HG02571 (cell line): ENCODE data around the gene TEX38.
"Not testable (repeated sequence)": the region's sequence is repeated elsewhere in the genome, so short reads cannot be mapped to it uniquely, and the experiment has no call there.

Experiments
- ATAC-seq: cut with Tn5 transposase; IDR thresholded peaks from one replicate; pipeline ENCODE4 v1.9.1; 2021; ENCODE audit warnings: mild to moderate bottlenecking, moderate library complexity; ENCODE audit not compliant: unreplicated experiment

The TEX38 gene

GRCh38 chr1:46654698-46655097 lies 17.0 kb upstream of the TEX38 start:
- not testable (repeated sequence) for ATAC-seq

GRCh38 chr1:46655848-46656247 lies 15.8 kb upstream of the TEX38 start:
- ATAC-seq: no peak

GRCh38 chr1:46656643-46657042 lies 15.0 kb upstream of the TEX38 start:
- ATAC-seq: no peak

- ATAC-seq: no peak
Measured at GRCh38 chr1:46657775-46658174, 13.9 kb upstream of the TEX38 start.

GRCh38 chr1:46659307-46659870 lies 12.3 kb upstream of the TEX38 start:
- no peak for ATAC-seq

GRCh38 chr1:46660116-46660515 lies 11.5 kb upstream of the TEX38 start:
- peak; percentile 61 for ATAC-seq

- ATAC-seq: not testable (repeated sequence)
Measured at GRCh38 chr1:46662919-46663318, 8.7 kb upstream of the TEX38 start.

- no peak for ATAC-seq
Measured at GRCh38 chr1:46665983-46666382, 5.7 kb upstream of the TEX38 start.

- peak; percentile 67 for ATAC-seq
Measured at GRCh38 chr1:46667782-46668760, 3.6 kb upstream of the TEX38 start, which contains the start of gene ATPAF1. TSS of gene ATPAF1 (minus strand) at chr1:46668364. CDS start at chr1:46668322, 42 bp downstream.

GRCh38 chr1:46670134-46670533 lies 1.5 kb upstream of the TEX38 start:
- ATAC-seq: no peak

- no peak for ATAC-seq
Measured at GRCh38 chr1:46672696-46673095, 1.0 kb downstream of the TEX38 start.

- ATAC-seq: no peak
Measured at GRCh38 chr1:46673749-46674182, 2.1 kb downstream of the TEX38 start.

- ATAC-seq: peak; percentile 54
Measured at GRCh38 chr1:46675549-46676314, 4.1 kb downstream of the TEX38 start.

GRCh38 chr1:46676531-46676930 lies 4.9 kb downstream of the TEX38 start:
- no peak for ATAC-seq

- ATAC-seq: no peak
Measured at GRCh38 chr1:46677339-46677738, 5.7 kb downstream of the TEX38 start.

- ATAC-seq: no peak
Measured at GRCh38 chr1:46679789-46680573, 8.3 kb downstream of the TEX38 start.

GRCh38 chr1:46681333-46682034 lies 9.8 kb downstream of the TEX38 start:
- ATAC-seq: no peak

- no peak for ATAC-seq
Measured at GRCh38 chr1:46682064-46682463, 10.4 kb downstream of the TEX38 start.

GRCh38 chr1:46684670-46685069 lies 13.0 kb downstream of the TEX38 start:
- no peak for ATAC-seq

GRCh38 chr1:46686255-46686654 lies 14.6 kb downstream of the TEX38 start:
- ATAC-seq: no peak
